Measurements from ENCODE around the gene BAHD1.
"Not testable (repeated sequence)": the region's sequence is repeated elsewhere in the genome, so short reads cannot be mapped to it uniquely, and the experiment has no call there.

BAHD1 gene

DNA sequence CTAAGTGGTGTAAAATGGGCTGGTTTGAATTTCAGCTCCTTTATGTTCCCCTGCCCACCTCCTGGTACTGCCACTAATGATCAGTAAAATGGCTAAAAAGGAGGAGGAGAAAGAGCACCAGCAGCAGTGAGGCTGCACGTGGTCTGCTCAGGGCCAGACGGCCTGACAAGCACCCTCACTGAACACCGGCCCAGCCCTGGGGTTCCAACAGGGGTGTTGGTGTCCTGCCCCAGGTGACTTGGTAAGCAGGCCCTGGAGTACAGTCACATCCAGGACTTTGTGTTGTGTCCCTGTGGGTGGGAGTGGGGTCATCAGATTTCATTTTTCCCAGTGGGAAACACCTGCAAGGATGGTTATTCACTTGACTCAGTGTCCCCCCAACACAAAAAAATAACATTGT, 5.4 kb downstream of the BAHD1 start:
- no peak for DNase-seq

DNA sequence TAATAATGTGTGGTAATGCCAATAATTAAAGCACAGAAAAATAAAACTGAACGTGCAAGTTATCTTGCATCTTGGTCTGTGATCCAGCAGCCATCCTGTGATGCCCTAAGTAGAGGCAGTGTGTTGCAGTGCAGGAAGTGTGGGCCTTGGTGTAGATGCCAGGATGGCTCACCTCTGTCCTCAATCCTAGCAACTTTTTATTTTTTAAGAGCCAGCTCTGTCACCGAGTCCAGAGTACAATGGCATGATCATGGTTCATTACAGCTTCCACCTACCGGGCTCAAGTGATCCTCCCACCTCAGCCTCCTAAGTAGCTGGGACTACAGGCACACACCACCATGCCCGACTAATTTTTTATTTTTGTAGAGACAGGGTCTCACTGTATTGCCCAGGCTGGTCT, 7.6 kb downstream of the BAHD1 start:
- no peak for DNase-seq

DNA sequence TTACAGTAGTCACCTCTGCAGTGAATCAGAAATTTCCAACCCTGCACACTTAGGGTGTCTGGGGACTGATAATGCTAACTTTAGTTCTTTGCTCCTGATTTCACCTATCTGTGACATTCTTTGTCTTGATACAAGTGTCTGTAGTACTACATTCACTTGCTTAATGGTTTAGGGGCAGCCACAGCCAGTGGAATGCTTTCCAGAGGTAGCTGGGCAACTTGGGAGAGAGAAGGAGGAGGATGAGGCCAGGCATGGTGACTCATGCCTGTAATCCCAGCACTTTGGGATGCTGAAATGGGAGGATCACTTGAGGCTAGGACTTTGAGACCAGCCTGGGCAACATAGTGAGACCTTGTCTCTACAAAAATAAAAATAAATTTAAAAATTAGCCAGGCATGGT, 8.5 kb downstream of the BAHD1 start:
- DNase-seq: peak; percentile 45

DNA sequence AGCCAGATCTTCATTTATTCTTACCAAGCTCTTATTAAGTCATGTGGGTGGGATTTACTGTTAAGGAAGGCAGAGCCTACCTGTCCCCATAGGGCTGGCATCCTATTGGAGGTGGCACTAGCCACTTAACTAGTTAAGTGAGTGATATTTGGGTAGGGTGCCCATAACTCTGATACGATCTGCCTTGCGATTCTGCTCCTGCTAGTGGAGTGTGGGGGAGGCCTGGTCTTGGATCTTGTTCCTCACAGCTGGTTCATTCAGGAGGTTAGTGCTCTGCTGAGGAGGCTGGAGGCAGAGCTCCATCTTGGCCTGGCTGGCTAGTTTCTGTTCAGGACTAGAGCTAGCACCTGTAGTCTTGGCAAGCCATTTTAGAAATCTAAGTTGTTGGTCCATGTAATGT, 9.3 kb downstream of the BAHD1 start:
- no peak for DNase-seq

DNA sequence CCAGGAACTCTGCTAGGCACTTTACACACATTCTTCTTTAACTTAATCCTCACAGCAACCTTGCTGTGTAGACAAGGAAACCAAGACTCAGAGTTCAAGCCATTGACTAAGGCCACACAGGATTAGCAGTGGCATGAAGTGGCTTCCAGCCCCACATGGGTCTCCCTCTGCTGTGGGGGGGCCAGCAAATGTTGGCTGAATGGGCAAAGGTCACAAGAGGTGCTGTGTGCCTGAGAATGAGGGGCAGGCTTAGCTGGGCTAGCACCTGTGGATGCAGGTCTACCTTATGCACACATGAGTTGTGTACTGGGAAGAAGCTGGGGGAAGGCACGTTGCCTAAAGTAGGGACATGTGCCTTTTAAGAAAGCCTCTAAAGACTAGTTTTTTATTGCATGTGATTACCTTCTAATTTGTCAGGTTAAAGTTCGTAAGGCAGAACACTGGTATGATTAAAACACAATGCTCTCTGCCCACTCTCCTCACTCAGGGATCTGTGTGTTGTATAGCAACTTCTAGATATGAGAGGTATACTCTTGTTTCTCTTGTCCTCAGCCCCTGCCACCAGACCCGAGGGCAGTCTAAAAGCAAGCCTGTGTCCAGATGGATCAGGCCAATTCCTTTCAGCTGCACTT, 10.9 kb downstream of the BAHD1 start:
- no peak for DNase-seq

DNA sequence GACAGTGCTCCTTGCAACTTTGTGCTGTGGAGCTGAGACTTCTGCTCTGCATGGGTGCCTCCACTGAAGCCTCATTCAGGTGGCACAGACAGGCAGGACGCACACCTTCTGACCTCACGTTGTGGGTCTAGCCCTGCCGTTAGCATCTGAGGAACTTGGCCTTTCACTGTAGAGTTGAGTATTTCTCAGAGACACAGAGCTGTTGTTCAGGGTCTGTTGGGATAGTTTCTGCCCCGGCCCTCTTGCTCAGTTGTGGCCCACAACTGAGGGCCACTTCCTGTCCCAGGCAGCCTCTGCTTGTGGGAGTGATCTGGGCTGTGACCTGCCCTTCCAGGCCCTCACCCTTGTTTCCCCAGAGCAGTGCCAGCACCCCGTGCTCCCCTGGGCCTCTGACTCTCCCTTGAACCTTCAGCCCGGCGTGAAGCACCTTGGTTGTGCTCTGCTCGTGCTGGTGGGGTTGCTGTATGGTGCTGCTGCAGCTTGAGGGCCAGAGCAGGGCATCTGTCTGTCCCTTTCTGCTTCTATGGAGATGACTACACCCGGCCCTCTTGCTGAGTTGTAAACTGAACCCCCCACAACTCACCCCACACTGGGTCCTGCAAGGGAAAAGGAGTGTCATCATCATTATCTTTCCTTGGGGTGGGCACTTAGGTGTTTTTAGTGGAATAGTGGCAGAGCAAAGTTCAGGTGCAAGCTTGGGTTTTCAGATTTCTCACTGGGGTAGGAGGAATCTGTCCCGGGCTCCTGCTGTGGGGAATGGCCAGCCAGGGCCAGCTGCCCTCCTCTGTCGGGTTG, 11.7 kb downstream of the BAHD1 start:
- no peak for DNase-seq

DNA sequence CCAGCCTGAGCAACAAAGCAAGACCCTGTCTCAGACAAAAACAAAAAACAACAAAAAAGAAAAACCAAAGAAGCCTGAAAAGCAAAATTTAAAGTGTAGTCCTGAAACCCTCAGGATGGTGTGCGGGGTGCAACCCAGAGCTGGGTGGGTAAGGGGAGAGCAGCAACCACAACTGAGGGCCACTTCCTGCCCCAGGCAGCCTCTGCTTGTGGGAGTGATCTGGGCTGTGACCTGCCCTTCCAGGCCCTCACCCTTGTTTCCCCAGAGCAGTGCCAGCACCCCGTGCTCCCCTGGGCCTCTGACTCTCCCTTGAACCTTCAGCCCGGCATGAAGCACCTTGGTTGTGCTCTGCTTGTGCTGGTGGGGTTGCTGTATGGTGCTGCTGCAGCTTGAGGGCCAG, 13.2 kb downstream of the BAHD1 start:
- DNase-seq: not testable (repeated sequence)

DNA sequence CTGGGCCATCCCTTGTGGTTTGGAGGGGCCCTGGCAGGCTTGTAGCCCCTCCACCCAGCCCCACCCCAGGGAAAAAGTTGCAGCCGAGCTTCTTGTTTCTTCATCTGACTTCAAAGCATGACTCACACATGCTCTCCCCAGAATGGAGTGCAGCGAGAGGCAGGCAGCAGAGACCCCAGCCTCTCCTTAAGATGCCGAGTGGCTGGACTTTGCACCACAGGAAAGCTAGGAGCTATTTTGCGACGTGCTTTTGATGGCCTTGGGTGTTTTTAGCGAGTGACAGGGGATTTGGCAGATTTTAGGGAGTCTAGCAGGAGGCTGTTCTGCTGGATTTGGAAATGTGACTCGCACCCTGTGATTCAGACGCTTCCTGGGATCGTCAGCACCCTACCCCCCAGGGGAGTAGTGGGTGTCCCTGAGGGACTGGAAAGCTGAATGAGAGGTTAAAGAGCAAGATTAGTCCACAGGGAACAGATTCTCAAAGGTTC, 14.2 kb downstream of the BAHD1 start:
- peak; percentile 67 for DNase-seq

DNA sequence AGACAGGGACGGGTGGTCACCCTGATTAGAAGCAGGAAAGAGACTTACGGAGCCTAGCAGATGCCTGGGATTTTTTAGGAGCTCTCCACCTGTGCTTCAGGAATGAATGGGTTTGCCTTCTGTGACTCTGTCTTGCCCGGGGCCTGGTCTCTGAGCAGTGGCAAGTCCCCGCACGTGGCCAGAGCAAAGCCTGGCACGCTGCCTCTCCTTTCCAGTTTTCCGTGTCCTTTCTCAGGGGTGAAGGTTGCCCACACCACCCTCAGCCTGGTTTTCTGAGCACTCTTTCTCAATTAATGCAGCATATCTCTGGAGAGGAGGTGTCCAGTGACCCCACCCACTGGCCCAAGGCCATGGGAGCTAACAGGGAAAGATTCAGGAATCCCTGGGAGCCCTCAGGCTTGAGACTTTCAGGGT, 15.6 kb downstream of the BAHD1 start:
- DNase-seq: no peak

DNA sequence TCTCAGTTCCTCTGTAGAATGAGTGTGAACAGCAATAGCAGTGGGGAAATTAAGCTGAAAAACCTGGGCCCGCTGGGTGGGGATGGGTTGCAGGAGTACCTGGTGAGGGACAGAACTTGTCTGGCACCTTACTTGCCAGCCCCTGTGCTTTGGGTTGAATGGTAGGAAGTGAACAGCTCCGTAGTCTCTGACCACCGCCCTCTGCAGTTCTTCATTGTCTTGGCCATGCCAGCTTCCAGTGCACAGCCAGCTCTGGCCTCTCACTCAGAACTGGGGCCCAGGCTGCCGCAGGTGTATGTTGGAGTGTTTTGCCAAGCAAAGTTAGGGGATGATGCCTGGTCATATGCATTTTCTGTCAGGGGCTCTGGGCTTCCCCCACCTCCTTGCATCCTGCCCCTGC, 16.0 kb downstream of the BAHD1 start:
- no peak for DNase-seq

DNA sequence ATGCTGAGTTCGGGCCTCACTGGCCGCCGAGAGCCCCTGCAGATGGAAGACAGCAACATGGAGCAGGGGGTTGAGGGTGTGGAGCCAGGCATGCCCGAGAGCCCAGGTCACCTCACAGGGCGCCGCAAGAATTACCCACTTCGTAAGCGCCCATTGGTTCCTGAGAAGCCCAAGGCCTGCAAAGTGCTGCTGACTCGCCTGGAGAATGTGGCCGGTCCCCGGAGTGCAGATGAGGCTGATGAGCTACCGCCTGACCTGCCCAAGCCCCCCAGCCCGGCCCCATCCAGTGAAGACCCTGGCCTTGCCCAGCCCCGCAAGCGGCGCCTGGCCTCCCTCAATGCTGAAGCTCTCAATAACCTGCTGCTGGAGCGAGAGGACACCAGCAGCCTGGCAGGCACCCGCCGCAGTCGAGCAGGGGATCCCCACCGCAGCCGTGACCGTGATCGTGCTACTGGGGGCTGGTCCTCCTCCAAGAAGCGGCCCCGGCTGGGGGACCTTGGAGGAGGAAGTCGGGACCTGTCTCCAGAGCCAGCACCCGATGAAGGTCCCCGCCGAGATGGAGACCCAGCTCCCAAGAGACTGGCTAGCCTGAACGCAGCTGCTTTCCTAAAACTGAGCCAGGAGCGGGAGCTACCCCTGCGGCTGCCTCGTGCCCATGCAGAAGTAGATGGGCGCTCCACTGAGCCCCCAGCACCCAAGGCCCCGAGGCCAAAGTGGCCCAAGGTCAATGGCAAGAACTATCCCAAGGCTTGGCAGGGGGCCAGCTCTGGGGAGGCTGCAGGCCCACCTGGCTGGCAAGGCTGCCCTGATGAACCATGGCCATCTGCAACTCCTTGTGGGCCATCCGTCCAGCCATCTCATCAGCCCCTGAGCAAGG, 18.0 kb downstream of the BAHD1 start:
- no peak for DNase-seq

DNA sequence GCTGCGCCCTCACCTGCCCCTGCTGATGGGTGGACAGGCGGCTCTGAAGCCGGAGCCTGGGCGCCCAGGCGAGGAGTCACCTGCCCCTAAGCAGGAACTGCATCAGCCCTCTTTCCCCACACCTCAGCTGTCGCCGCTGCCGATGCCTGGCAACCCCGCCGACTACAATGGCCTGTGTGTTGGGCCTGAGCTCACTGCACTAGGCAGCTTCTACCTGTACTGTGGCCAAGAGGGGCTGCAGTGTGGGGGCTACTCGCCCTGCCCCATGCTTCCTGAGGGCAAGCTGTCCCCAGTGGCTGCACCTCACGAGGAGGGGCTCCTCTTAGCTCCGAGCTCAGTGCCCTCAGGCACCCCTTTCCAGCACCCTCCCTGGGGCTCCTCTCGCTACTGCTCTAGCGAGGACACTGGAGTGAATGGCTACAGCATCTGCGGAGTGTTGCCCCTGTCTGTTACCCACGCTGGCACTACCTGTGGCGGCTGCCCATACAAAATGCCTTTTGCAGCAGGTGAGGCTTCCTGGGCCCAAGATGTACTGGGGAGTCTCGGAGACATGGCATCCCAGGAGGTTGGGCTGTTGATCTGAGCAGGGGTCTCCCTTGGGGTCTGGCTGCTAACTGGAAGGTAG, 18.8 kb downstream of the BAHD1 start:
- DNase-seq: no peak

DNA sequence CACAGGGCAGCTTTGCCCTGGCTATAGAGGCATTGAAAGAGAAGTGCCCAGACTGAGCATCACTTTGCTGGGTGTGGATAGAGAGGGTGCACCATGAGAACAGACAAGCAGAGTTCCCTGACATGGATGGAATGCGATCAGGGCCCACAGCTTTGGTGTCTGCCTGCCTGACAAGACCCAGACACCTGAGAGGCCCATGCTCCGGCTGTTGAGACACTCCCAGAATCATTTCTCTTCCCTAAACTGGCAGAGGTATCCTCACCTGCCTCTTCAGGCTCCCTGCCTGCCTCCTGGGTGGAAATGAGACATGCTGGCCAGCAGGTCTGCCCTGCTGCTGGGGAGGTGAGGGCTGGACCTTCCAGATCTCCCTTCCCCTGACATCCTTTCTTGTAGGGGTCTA, 19.7 kb downstream of the BAHD1 start:
- no peak for DNase-seq

DNA sequence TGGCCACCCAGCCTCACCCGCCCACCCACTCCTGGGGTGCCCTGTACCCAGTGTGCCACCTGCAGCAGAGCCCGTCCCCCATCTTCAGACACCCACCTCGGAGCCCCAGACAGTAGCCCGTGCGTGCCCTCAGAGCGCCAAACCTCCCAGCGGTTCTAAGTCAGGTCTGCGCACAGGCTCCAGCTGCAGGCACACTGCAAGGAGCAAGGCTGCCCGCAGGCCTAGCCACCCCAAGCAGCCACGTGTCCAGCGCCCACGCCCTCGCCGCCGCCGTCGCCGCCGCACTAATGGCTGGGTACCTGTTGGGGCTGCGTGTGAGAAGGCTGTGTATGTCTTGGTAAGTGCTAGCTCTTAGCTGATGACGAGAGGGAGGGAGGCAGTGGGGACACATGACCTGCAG, 21.2 kb downstream of the BAHD1 start:
- no peak for DNase-seq

DNA sequence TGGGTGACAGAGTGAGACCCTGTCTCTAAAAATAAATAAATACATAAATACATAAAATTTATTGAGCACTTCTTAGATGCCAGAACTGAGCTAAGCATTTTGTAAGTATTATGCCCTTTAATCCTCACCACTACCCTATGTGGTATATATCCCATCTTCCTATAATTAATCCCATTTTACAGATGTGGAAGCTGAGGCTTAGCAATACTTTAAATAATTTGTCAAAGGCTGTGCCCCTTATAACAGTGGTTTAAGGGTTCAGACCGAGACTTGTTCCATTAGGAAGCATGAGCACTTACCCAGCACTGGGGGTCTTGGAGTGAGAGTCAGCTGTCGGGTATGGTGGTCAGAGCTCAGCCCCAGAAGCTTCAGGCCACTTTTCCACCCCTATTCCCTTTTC, 22.5 kb downstream of the BAHD1 start:
- DNase-seq: no peak

DNA sequence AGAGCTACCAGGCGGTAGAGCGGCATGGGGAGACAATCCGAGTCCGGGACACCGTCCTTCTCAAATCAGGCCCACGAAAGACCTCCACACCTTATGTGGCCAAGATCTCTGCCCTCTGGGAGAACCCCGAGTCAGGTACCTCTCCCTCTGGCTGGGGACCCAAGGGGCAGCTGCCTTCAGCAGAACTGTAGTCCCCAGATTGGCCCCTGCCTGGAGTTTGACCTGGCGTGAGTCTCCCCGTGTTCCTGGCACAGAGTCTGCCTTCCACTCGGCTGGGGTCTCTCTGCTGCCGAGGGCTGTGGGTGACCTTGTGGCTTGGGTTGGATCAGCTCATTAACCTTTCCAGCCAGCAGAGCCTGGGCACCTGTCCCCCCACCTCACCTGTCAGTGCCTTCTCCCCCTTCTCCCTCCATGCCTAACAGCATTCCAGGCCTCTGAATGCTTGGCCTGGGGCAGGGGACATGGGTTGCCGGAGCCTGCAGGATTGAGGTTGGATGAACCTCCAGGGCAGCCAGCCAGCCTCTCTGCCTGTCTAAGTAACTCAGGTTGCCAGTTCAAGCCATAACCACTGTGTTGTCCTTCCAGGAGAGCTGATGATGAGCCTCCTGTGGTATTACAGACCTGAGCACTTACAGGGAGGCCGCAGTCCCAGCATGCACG, 23.3 kb downstream of the BAHD1 start:
- DNase-seq: no peak

DNA sequence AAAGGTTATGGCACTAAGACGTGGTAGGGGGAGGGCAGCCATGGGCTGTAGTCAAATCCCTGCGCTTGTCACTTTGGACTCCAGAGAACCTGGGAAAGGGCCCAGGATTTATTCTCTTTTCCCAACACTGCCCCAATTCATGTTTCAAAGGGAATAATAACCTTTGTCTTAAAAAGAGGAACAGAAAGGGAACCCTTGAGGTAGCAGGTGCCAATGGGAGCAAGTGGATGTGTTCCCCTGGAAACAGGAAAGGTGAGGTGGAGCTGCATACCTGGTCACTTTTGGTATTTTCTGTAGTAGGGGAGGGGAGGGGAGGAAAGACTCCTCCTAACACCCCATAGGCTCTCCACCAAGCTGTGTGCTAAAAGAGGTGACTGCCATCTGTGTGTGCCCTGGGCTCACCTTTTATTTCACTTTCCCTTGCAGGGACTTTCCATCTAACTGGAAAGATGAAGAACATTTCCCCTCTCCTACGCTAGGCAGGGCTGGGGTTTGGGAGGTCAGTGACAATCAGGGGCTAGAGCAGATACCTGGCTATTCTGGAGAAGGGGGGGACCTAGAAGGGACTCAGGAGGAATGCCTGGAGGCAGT, 23.9 kb downstream of the BAHD1 start:
- no peak for DNase-seq

DNA sequence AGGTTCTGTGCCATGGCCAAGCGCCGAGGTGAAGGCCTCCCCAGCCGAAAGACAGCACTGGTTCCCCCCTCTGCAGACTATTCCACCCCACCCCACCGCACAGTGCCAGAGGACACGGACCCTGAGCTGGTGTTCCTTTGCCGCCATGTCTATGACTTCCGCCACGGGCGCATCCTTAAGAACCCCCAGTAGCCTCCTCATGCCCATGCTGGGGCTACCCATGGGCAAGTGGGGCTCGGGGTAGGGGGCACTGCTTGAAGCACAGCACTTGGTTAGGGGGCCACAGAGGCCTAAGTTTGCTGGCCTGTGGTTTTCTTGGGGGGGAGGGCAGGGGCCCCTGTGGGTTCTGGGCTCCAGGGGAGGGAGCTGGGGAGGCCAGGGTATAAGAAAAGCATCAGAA, 25.2 kb downstream of the BAHD1 start:
- DNase-seq: no peak

DNA sequence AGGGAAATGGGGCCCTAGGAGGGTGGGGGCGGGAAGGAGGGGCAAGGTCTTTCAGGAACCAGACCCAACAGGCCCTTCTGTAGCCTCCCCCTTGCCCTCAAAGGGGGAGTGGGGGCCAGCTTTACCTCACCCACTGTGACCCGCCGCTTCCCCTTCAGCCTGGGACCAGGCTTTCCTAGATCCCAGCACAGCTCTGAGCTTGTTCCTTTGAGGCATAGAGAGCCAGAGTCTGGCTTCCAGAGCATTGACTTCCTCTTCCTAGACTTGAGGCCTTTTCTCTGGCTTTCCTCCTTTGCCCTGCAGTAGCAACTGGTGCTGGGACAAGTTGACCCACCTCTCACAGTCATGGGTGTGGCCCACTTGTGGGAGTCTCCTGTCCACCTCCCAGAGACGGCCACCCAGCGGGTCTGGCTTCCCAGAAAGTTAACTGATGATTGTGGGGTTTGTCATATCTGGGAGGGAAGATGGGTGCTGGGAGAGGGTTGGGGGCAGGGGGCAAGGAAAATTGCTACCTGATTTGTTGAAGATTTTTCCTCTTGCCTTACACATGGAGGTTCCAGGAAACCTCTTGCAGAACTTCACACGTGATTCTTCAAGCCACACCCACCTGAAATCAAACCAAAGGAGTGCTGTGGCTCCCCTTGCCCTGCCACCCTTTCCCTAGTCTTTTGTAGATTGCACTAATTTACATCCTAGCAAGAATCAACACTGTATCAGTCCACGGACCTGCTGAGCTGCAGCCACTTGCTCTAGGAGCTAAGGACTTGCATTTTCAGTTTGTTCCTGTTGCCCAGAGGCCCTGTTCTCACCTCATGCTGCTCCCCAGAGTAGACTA, 25.9 kb downstream of the BAHD1 start:
- no peak for DNase-seq

DNA sequence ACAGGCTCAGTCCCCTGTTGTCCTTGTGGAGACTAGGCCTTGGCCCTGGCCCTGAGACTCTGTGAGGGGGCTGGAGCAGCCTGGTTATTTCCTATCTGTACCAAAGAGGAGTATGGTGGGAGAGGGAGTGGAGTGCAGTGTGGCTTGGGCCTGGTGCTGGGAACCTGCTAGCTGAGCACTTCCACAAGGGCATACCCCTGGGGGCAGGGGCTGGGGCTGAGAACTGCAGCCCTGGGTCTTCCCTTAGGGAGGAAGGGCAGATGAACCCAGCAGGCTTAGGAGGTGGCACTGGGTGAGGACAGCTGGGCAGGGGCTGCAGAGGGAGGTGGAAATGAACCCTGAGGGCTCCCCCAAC, 26.5 kb downstream of the BAHD1 start:
- DNase-seq: no peak

DNA sequence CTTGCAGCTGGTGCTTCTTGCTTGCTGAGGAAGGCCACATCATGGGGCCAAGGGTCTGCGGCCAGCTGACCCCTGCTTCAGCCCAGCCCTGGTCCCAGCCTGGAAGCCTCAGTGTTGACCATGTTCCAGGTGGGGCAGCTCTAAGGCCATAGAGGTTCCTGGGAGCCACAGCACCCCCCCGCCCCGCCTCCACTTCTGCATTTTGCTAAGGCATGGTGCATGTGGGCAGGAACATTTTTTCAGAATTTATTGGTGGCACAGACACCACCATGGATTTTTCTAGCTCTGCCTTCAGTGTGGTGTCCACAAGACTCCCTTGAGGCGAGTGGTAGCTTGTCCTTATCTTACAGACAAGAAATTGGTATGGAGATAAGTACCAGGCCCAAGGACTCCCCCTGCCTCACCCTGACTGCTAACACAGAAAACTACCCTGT, 28.2 kb downstream of the BAHD1 start:
- no peak for DNase-seq
